Measurements from ENCODE around the gene OXCT1. TPM values are rescaled to one million over a fixed set of nuclear protein-coding genes. Genes with fewer than 3 reads are reported as not detected.

Gene OXCT1
- total and polyA plus RNA-seq, 2 donors (not counting 3 experiments of a cell fraction or from before 2014, with no cell fraction given) = 12.8 to 37.4 TPM

DNA sequence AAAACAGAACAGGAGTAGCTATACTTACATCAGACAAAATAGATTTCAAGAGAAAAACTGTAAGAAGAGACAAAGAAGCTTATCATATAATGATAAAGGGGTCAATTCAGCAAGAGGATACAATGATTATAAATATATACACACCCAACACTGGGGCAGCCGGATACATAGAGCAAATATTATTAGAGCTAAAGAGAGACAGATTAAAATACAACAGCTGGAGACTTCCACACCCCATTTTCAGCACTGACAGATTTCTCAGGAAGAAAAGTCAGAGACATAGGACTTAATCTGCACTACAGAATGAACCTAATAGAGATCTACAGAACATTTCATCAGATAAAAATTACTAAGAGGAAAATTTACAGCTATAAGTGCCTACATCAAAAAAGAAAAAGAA lies 35.7 kb downstream of the OXCT1 start:
- ChIA-PET POLR2A (no interaction called here), CTCF (interaction anchor here (1.0 to 5.1 kb wide), 8 partner anchors 9 to 589 kb away, joined by 3 to 23 read pairs (median 5); partner anchors contain the start of gene GHR)
- no peak overlapping the region for H2AFZ ChIP-seq (ENCODE audit: low read depth, low read length)
- H3K9ac ChIP-seq (replicated peaks; ENCODE audit: extremely low read depth, insufficient read depth, low read length) = no peak overlapping the region
- no peaks in the 10 kb centered on the region for H3K79me2 ChIP-seq (ENCODE audit: control insufficient read depth, insufficient read depth, low read length)
- H3K4me1 ChIP-seq (ENCODE audit: control insufficient read depth, extremely low read depth, insufficient read depth, low read length) = peaks cover 38% of the 10 kb centered on the region
- no peak overlapping the region for H3K4me2 ChIP-seq (ENCODE audit: insufficient read depth, low read length)
- H4K20me1 ChIP-seq (replicated peaks; ENCODE audit: control insufficient read depth, extremely low read depth, insufficient read depth, low read length) = no peaks in the 10 kb centered on the region
- H3K9me1 ChIP-seq (replicated peaks; ENCODE audit: control insufficient read depth, extremely low read depth, insufficient read depth, low read length) = no peaks in the 10 kb centered on the region
- H3K27ac ChIP-seq (ENCODE audit: insufficient read depth, low read depth, low read length) = no peak overlapping the region
- dilution Hi-C loops (cut with MboI; ENCODE audit: extremely low pct_ligation_motif_present, low sequenced_read_pairs) (no loop called here), intact Hi-C loops (cut with micrococcal nuclease) (loop anchor here (2.0 kb wide), 1 partner anchor 70 kb away; the partner anchor contains the start of gene RIMOC1)
- TF ChIP-seq POLR2AphosphoS5 (IDR thresholded peaks at IDR 0.05; ENCODE audit: insufficient read depth, low read depth, low read length) = no peak
- TF ChIP-seq, protein P1, sequence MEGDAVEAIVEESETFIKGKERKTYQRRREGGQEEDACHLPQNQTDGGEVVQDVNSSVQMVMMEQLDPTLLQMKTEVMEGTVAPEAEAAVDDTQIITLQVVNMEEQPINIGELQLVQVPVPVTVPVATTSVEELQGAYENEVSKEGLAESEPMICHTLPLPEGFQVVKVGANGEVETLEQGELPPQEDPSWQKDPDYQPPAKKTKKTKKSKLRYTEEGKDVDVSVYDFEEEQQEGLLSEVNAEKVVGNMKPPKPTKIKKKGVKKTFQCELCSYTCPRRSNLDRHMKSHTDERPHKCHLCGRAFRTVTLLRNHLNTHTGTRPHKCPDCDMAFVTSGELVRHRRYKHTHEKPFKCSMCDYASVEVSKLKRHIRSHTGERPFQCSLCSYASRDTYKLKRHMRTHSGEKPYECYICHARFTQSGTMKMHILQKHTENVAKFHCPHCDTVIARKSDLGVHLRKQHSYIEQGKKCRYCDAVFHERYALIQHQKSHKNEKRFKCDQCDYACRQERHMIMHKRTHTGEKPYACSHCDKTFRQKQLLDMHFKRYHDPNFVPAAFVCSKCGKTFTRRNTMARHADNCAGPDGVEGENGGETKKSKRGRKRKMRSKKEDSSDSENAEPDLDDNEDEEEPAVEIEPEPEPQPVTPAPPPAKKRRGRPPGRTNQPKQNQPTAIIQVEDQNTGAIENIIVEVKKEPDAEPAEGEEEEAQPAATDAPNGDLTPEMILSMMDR (IDR thresholded peaks at IDR 0.05; ENCODE audit: extremely low read depth in 1 of 2, insufficient read depth in 1 of 2, low read depth in 1 of 2, low read length in 2 of 2) = no peak
- DNase-seq (ENCODE audit: low read depth, low spot score) = no peak
- no peak overlapping the region for H3K4me3 ChIP-seq (replicated peaks in 1 of 3; ENCODE audit: insufficient read depth in 1 of 3, low read depth in 1 of 3, low read length in 3 of 3)
- no peaks in the 10 kb centered on the region for H3K27me3 ChIP-seq (ENCODE audit: control insufficient read depth in 2 of 2, insufficient read depth in 2 of 2, low read length in 2 of 2)
- no TSS peak for BruUV-seq (replicated peaks)
- no peaks in the 10 kb centered on the region for H3K9me3 ChIP-seq (replicated peaks; ENCODE audit: control insufficient read depth, insufficient read depth, low read length)
- no peak for FAIRE-seq
- peaks cover 0 to 4% of the 10 kb centered on the region in 2 experiments for H3K36me3 ChIP-seq (ENCODE audit: control insufficient read depth in 2 of 2, extremely low read depth in 1 of 2, insufficient read depth in 2 of 2, low read length in 2 of 2)

DNA sequence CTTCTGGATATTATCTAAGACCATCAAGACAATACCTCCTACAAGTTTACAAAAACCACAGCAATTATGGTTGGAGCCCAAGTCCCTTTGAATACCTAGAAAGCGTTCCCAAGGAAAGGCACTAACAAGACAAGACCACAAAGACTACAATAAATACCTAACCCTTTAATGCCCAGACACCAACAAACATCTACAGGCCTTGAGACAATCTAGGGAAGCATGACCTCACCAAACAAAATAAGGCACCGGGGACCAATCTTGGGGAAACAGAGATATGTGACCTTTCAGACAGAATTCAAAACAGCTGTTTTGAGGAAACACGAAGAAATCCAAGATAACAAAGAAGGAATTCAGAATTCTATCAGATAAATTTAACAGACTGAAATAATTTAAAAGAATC lies 37.8 kb downstream of the OXCT1 start:
- Histone ChIP-seq H3K79me2 (ENCODE audit: control insufficient read depth, insufficient read depth, low read length) (no peaks in the 10 kb centered on the region), H3K27ac (ENCODE audit: insufficient read depth, low read depth, low read length) (peak overlapping the region; percentile 97), H3K9me3 (replicated peaks; ENCODE audit: control insufficient read depth, insufficient read depth, low read length) (no peaks in the 10 kb centered on the region), H3K9me1 (replicated peaks; ENCODE audit: control insufficient read depth, extremely low read depth, insufficient read depth, low read length) (no peaks in the 10 kb centered on the region), H3K36me3 (ENCODE audit: control insufficient read depth in 2 of 2, extremely low read depth in 1 of 2, insufficient read depth in 2 of 2, low read length in 2 of 2) (peaks cover 0 to 4% of the 10 kb centered on the region in 2 experiments), H3K4me1 (ENCODE audit: control insufficient read depth, extremely low read depth, insufficient read depth, low read length) (peaks cover 38% of the 10 kb centered on the region), H3K27me3 (ENCODE audit: control insufficient read depth in 2 of 2, insufficient read depth in 2 of 2, low read length in 2 of 2) (no peaks in the 10 kb centered on the region), H4K20me1 (replicated peaks; ENCODE audit: control insufficient read depth, extremely low read depth, insufficient read depth, low read length) (no peaks in the 10 kb centered on the region), H3K9ac (replicated peaks; ENCODE audit: extremely low read depth, insufficient read depth, low read length) (peak overlapping the region; percentile 57), H3K4me2 (ENCODE audit: insufficient read depth, low read length) (peak overlapping the region; percentile 47), H3K4me3 (replicated peaks in 1 of 3; ENCODE audit: insufficient read depth in 1 of 3, low read depth in 1 of 3, low read length in 3 of 3) (no peak overlapping the region), H2AFZ (ENCODE audit: low read depth, low read length) (peak overlapping the region; percentile 44)
- ChIA-PET CTCF (interaction anchor here (1.0 to 1.6 kb wide), 2 partner anchors 11 to 36 kb away, joined by 3 read pairs; no protein-coding TSS in a partner anchor), POLR2A (no interaction called here)
- DNase-seq (ENCODE audit: low read depth, low spot score) (peak; percentile 82), FAIRE-seq (peak; percentile 83)
- dilution Hi-C loops (cut with MboI; ENCODE audit: extremely low pct_ligation_motif_present, low sequenced_read_pairs) (no loop called here), intact Hi-C loops (cut with micrococcal nuclease) (loop anchor here (1.0 to 2.0 kb wide), 2 partner anchors 14 to 38 kb away; no protein-coding TSS in a partner anchor)
- TF ChIP-seq POLR2A (IDR thresholded peaks at IDR 0.05; ENCODE audit: low read depth, low read length) (peak; percentile 44), GATA2 (IDR thresholded peaks at IDR 0.05; ENCODE audit: insufficient read depth, insufficient read length, low read depth, low read length) (peak; percentile 63), JUN (IDR thresholded peaks at IDR 0.05; ENCODE audit: borderline replicate concordance, insufficient read depth, insufficient read length, low read depth) (peak; percentile 61), POLR2AphosphoS5 (IDR thresholded peaks at IDR 0.05; ENCODE audit: insufficient read depth, low read depth, low read length) (peak; percentile 69)
- TF ChIP-seq, protein P1 (IDR thresholded peaks at IDR 0.05; ENCODE audit: extremely low read depth in 1 of 2, insufficient read depth in 1 of 2, low read depth in 1 of 2, low read length in 2 of 2) = no peak
- BruUV-seq (replicated peaks) = no TSS peak
